Endothelial cell (in vitro differentiated cells): ENCODE measurements around the gene SF3A2. TPM values are rescaled to one million over a fixed set of nuclear protein-coding genes. Genes with fewer than 3 reads are reported as not detected.

Experiments used
- DNase-seq: peaks from one replicate; pipeline ENCODE4 v3.0.0; 2021; ENCODE audit warnings: low spot score
- H3K27ac Mint-ChIP-seq: one replicate; pipeline ENCODE4 v1.8.0; 2021; ENCODE audit warnings: mixed read lengths, inconsistent platforms; ENCODE audit not compliant: unreplicated experiment
- H3K27me3 Mint-ChIP-seq: one replicate; pipeline ENCODE4 v1.8.0; 2021; ENCODE audit warnings: mild to moderate bottlenecking, moderate library complexity, mixed read lengths, inconsistent platforms; ENCODE audit not compliant: unreplicated experiment
- H3K36me3 Mint-ChIP-seq: one replicate; pipeline ENCODE4 v1.8.0; 2021; ENCODE audit warnings: mild to moderate bottlenecking, low read depth, mixed read lengths, inconsistent platforms; ENCODE audit not compliant: unreplicated experiment
- H3K4me1 Mint-ChIP-seq: one replicate; pipeline ENCODE4 v1.8.0; 2021; ENCODE audit warnings: mild to moderate bottlenecking, mixed read lengths, inconsistent platforms; ENCODE audit not compliant: unreplicated experiment
- H3K4me3 Mint-ChIP-seq: one replicate; pipeline ENCODE4 v1.8.0; 2021; ENCODE audit warnings: mild to moderate bottlenecking, mixed read lengths, inconsistent platforms; ENCODE audit not compliant: unreplicated experiment
- H3K9me3 Mint-ChIP-seq: one replicate; pipeline ENCODE4 v1.8.0; 2021; ENCODE audit warnings: mixed read lengths, inconsistent platforms; ENCODE audit not compliant: unreplicated experiment
- CTCF ChIP-seq: fragments of 200-600 bp; sonication (generic); IDR thresholded peaks from one replicate; pipeline ENCODE4 v1.5.0; 2021; ENCODE audit warnings: antibody characterized with exemption; ENCODE audit not compliant: unreplicated experiment
- total RNA-seq: library from RNA; stranded (reverse); fragmentation: NEBNext Ultra II Directional; extraction: Animal tissue kit (Norgen Biotek cat#: 25700); gene quantifications from one replicate; pipeline ENCODE4 v1.2.1, GENCODE V29; 2021; ENCODE audit not compliant: unreplicated experiment

Gene SF3A2
- total RNA-seq, 1 donor from 2014 or later: 137 TPM

- Mint-ChIP-seq H3K9me3 (no peaks in the 10 kb centered on the region), H3K4me1 (peaks cover 3% of the 10 kb centered on the region), H3K27ac (no peak overlapping the region), H3K27me3 (peaks cover 1% of the 10 kb centered on the region), H3K4me3 (no peak overlapping the region), H3K36me3 (peaks cover 33% of the 10 kb centered on the region)
- no peak for TF ChIP-seq CTCF
- no peak for DNase-seq
Measured at GRCh38 chr19:2215281-2215751, 21.3 kb upstream of the SF3A2 start.

GRCh38 chr19:2216361-2217225 lies 20.0 kb upstream of the SF3A2 start:
- H3K27me3 Mint-ChIP-seq: peaks cover 1% of the 10 kb centered on the region
- H3K27ac Mint-ChIP-seq: peak overlapping the region; percentile 12
- H3K4me3 Mint-ChIP-seq: peak overlapping the region; percentile 40
- peaks cover 30% of the 10 kb centered on the region for H3K36me3 Mint-ChIP-seq
- TF ChIP-seq CTCF: no peak
- H3K4me1 Mint-ChIP-seq: peaks cover 3% of the 10 kb centered on the region
- DNase-seq: no peak
- no peaks in the 10 kb centered on the region for H3K9me3 Mint-ChIP-seq

- peaks cover 26% of the 10 kb centered on the region for H3K36me3 Mint-ChIP-seq
- H3K27me3 Mint-ChIP-seq: no peaks in the 10 kb centered on the region
- H3K27ac Mint-ChIP-seq: no peak overlapping the region
- TF ChIP-seq CTCF: no peak
- no peak overlapping the region for H3K4me3 Mint-ChIP-seq
- no peaks in the 10 kb centered on the region for H3K4me1 Mint-ChIP-seq
- no peaks in the 10 kb centered on the region for H3K9me3 Mint-ChIP-seq
- DNase-seq: no peak
Measured at GRCh38 chr19:2217591-2217990, 19.0 kb upstream of the SF3A2 start.

- no peak for DNase-seq
- Mint-ChIP-seq H3K27ac (no peak overlapping the region), H3K9me3 (no peaks in the 10 kb centered on the region), H3K4me1 (peaks cover 4% of the 10 kb centered on the region), H3K27me3 (peaks cover 6% of the 10 kb centered on the region), H3K4me3 (no peak overlapping the region), H3K36me3 (peaks cover 27% of the 10 kb centered on the region)
- no peak for TF ChIP-seq CTCF
Measured at GRCh38 chr19:2219726-2220125, 16.9 kb upstream of the SF3A2 start.

- Mint-ChIP-seq H3K4me3 (no peak overlapping the region), H3K27ac (peak overlapping the region; percentile 48), H3K36me3 (peaks cover 17% of the 10 kb centered on the region), H3K4me1 (peaks cover 4% of the 10 kb centered on the region), H3K9me3 (no peaks in the 10 kb centered on the region), H3K27me3 (peaks cover 7% of the 10 kb centered on the region)
- TF ChIP-seq CTCF: no peak
- no peak for DNase-seq
Measured at GRCh38 chr19:2221250-2221831, 15.3 kb upstream of the SF3A2 start.
